ENCODE data around the gene KAT8. TPM values are rescaled to one million over a fixed set of nuclear protein-coding genes. Genes with fewer than 3 reads are reported as not detected.
"Not testable (repeated sequence)": the region's sequence is repeated elsewhere in the genome, so short reads cannot be mapped to it uniquely, and the experiment has no call there.

The KAT8 gene
- total RNA-seq, 4 donors from 2014 or later = 25.7 to 57.2 (median 30.4) TPM

GRCh38 chr16:31134625-31135534 is 17.4 kb downstream of the KAT8 start:
- TF ChIP-seq POLR2A (IDR thresholded peaks at IDR 0.05) (peak in 1 of 4 donors; percentile 39), CTCF (IDR thresholded peaks at IDR 0.05) (peak in 3 of 6 experiments; percentile 17 to 51 (median 22))
- intact Hi-C loops (cut with DNase I) = no loop called here
- no peak for DNase-seq
- no peaks in the 10 kb centered on the region for H3K9me3 ChIP-seq
- peak overlapping the region; percentile 60 to 79 (median 72) for H3K4me3 ChIP-seq
- 14 to 25% methylated on average over 8 to 11 of the region's 18 CpGs for WGBS, 2 donors
- H3K4me1 ChIP-seq = peaks cover 41 to 83% (median 43%) of the 10 kb centered on the region in 3 donors
- peaks cover 0 to 5% (median 0%) of the 10 kb centered on the region in 4 donors for H3K27me3 ChIP-seq
- peaks cover 0 to 33% (median 4%) of the 10 kb centered on the region in 3 donors for H3K36me3 ChIP-seq
- H3K27ac ChIP-seq = peak overlapping the region; percentile 86 to 96 (median 94)

- Histone ChIP-seq H3K4me3 (peak within 1 kb of the TSS; percentile 60 to 79 (median 72)), H3K9me3 (no peaks in the 10 kb centered on the region), H3K27ac (peak within 1 kb of the TSS; percentile 86 to 96 (median 94)), H3K27me3 (peaks cover 0 to 5% (median 0%) of the 10 kb centered on the region in 4 donors), H3K4me1 (peaks cover 36 to 83% (median 39%) of the 10 kb centered on the region in 3 donors), H3K36me3 (peaks cover 0 to 24% (median 3%) of the 10 kb centered on the region in 3 donors)
- intact Hi-C loops (cut with DNase I) = no loop called here
- no peak for DNase-seq
- peak in 3 of 4 donors; percentile 13 to 79 (median 67) for TF ChIP-seq POLR2A (IDR thresholded peaks at IDR 0.05)
- no peak for TF ChIP-seq CTCF (IDR thresholded peaks at IDR 0.05)
- 13 to 38% methylated on average over 5 to 13 of the region's 22 CpGs for WGBS, 2 donors
These were observed 18.2 kb downstream of the KAT8 start, which contains the start of gene PRSS8 for GRCh38 chr16:31135535-31136286. Gene PRSS8, minus strand, starts transcription at chr16:31135727. Its CDS starts 229 bp downstream, at chr16:31135498.

- Histone ChIP-seq H3K9me3 (no peaks in the 10 kb centered on the region), H3K36me3 (peaks cover 0 to 19% (median 0%) of the 10 kb centered on the region in 3 donors), H3K27ac (peak overlapping the region in 3 of 4 donors; percentile 93 to 96 (median 94)), H3K4me1 (peaks cover 39 to 83% (median 41%) of the 10 kb centered on the region in 3 donors), H3K4me3 (no peak overlapping the region), H3K27me3 (peaks cover 0 to 5% (median 0%) of the 10 kb centered on the region in 4 donors)
- TF ChIP-seq CTCF (IDR thresholded peaks at IDR 0.05) = no peak
- TF ChIP-seq POLR2A (IDR thresholded peaks at IDR 0.05) = no peak
- DNase-seq = no peak
- intact Hi-C loops (cut with DNase I) = no loop called here
- 77 to 78% methylated on average over 4 to 6 of the region's 6 CpGs for WGBS, 2 donors
These were observed 18.8 kb downstream of the KAT8 start for GRCh38 chr16:31136287-31136662.

GRCh38 chr16:31136822-31137499 is 19.5 kb downstream of the KAT8 start:
- H3K27ac ChIP-seq; H3K4me3 ChIP-seq; H3K9me3 ChIP-seq; DNase-seq; H3K27me3 ChIP-seq; intact Hi-C loops (cut with DNase I): not testable (repeated sequence)
- WGBS, 2 donors = 85 to 89% methylated on average over 19 to 20 of the region's 20 CpGs
- peaks cover 0 to 12% (median 0%) of the 10 kb centered on the region in 3 donors for H3K36me3 ChIP-seq
- peaks cover 39 to 83% (median 42%) of the 10 kb centered on the region in 3 donors for H3K4me1 ChIP-seq
